ENCODE data around the gene STK38L.

The STK38L gene

DNA sequence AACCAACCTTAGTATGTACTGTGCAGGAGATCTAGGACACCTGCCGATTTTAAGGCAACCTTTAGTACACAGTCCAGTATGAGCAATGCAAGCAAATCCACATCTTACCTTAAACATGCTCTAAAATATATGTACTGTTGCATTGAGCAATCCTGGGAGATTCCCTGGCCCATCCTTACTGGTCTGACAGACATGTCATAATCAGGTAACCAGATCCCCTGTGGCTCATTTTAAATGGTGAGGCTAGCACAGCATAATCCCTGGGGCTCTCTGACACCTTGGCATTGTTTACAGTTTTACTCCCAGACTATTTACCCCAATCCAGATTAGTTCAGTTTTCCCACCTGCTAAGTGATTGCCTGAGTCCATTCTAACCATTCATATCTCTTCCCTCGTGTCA is 103.7 kb downstream of the STK38L start:
- no peak for TF ChIP-seq CTCF (IDR thresholded peaks at IDR 0.05; ENCODE audit: control insufficient read depth, extremely low read depth, insufficient read depth)
- no peak for DNase-seq (ENCODE audit: low read depth)
- H3K4me3 ChIP-seq (ENCODE audit: low read depth, low read length) = no peak overlapping the region

GRCh38 chr12:27351476-27351875 is 107.4 kb downstream of the STK38L start:
- TF ChIP-seq CTCF (IDR thresholded peaks at IDR 0.05; ENCODE audit: control insufficient read depth, extremely low read depth, insufficient read depth) = no peak
- DNase-seq (ENCODE audit: low read depth) = no peak
- H3K4me3 ChIP-seq (ENCODE audit: low read depth, low read length) = no peak overlapping the region

DNA sequence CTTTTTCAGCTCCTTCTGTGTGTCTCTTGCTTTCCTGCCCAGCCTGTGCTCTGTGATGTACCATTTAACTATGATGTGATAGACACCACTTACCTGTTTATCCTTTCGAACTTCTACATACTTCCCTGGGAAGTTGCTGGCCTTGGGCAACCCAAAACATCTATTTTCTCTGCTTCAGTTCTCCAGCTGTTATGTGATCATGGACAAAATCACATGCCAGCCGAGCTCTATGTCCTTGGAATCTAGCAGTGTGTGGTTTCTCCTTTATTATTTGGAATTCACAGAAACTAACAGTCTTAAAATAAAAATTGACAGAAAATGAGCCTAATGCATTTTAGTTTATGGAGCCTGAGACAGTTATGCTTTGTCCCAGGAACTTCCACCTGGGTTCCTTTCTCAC is 111.4 kb downstream of the STK38L start:
- H3K4me3 ChIP-seq (ENCODE audit: low read depth, low read length) = no peak overlapping the region
- TF ChIP-seq CTCF (IDR thresholded peaks at IDR 0.05; ENCODE audit: control insufficient read depth, extremely low read depth, insufficient read depth) = no peak
- no peak for DNase-seq (ENCODE audit: low read depth)

- TF ChIP-seq CTCF (IDR thresholded peaks at IDR 0.05; ENCODE audit: control insufficient read depth, extremely low read depth, insufficient read depth) = no peak
- no peak for DNase-seq (ENCODE audit: low read depth)
- no peak overlapping the region for H3K4me3 ChIP-seq (ENCODE audit: low read depth, low read length)
These were observed 111.9 kb downstream of the STK38L start for GRCh38 chr12:27355979-27356378.

GRCh38 chr12:27359578-27360340 is 115.7 kb downstream of the STK38L start:
- no peak for TF ChIP-seq CTCF (IDR thresholded peaks at IDR 0.05; ENCODE audit: control insufficient read depth, extremely low read depth, insufficient read depth)
- no peak overlapping the region for H3K4me3 ChIP-seq (ENCODE audit: low read depth, low read length)
- no peak for DNase-seq (ENCODE audit: low read depth)

DNA sequence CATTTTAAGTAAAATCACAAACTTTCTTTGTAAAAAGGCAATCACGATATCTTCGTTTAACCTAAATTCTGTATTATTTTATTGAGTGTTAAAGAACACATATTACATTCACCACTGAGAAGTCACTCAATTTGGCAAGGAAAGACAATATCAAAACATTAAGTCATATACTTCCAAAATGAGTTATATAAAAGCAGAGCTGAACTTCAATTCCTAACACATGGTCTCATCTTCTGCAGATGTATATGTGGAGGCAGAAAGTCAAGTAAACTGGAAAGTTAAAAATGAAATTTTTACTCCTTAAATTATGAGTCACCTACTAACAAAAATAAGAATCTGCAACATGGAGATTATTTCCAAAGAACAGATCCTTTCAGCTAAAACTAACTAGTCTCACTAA is 117.3 kb downstream of the STK38L start:
- no peak for DNase-seq (ENCODE audit: low read depth)
- no peak for TF ChIP-seq CTCF (IDR thresholded peaks at IDR 0.05; ENCODE audit: control insufficient read depth, extremely low read depth, insufficient read depth)
- H3K4me3 ChIP-seq (ENCODE audit: low read depth, low read length) = no peak overlapping the region

DNA sequence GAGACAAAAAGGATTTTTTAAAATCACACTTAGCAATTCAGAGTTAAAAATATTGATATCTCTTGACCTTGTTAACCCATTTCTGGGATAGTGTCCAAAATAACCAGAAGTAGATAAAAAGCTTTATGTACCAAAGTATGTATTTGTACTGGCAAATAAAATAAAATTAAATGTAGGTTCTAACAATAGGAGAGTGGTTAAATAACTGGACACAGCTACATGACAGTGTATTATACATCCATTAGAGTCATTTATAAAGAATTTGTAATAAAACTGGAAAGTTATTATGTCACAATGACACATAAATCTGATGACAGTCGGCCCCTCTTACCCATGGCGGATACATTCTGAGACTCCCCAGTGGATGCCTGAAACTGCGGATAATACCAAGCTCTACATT is 122.5 kb downstream of the STK38L start:
- no peak for TF ChIP-seq CTCF (IDR thresholded peaks at IDR 0.05; ENCODE audit: control insufficient read depth, extremely low read depth, insufficient read depth)
- peak; percentile 55 for DNase-seq (ENCODE audit: low read depth)
- no peak overlapping the region for H3K4me3 ChIP-seq (ENCODE audit: low read depth, low read length)
